HEK293 (cell line): ENCODE results near the gene FHIT.

ENCODE experiments used
- CTCF ChIP-seq: fragments of 450-650 bp; formaldehyde crosslinking; IDR thresholded peaks from 2 replicates; pipeline ENCODE4 v1.5.1; 2016; ENCODE audit warnings: missing biosample characterization, missing genetic modification characterization
- OVOL3 ChIP-seq: fragments of 450-650 bp; formaldehyde crosslinking; IDR thresholded peaks from 2 replicates; pipeline ENCODE4 v1.5.1; 2016; ENCODE audit warnings: missing biosample characterization, missing genetic modification characterization

DNA sequence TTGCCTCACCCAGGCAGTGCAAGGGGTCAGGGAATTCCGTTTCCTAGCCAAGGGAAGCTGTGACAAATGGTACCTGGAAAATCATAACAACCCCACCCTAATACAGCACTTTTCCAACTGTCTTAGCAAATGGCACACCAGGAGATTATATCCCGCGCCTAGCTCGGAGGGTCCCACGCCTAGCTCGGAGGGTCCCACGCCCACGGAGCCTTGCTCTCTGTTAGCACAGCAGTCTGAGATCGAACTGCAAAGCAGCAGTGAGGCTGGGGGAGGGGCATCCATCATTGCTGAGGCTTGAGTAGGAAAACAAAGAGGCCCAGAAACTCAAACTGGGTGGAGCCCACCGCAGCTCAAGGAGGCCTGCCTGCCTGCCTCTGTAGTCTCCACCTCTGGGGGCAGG lies 208.1 kb downstream of the FHIT start:
- TF ChIP-seq CTCF (no peak), OVOL3 (no peak)
